ENCODE measurements around the gene HOOK1. TPM values are rescaled to one million over a fixed set of nuclear protein-coding genes. Genes with fewer than 3 reads are reported as not detected.

Gene HOOK1
- 26.1 TPM for total RNA-seq

DNA sequence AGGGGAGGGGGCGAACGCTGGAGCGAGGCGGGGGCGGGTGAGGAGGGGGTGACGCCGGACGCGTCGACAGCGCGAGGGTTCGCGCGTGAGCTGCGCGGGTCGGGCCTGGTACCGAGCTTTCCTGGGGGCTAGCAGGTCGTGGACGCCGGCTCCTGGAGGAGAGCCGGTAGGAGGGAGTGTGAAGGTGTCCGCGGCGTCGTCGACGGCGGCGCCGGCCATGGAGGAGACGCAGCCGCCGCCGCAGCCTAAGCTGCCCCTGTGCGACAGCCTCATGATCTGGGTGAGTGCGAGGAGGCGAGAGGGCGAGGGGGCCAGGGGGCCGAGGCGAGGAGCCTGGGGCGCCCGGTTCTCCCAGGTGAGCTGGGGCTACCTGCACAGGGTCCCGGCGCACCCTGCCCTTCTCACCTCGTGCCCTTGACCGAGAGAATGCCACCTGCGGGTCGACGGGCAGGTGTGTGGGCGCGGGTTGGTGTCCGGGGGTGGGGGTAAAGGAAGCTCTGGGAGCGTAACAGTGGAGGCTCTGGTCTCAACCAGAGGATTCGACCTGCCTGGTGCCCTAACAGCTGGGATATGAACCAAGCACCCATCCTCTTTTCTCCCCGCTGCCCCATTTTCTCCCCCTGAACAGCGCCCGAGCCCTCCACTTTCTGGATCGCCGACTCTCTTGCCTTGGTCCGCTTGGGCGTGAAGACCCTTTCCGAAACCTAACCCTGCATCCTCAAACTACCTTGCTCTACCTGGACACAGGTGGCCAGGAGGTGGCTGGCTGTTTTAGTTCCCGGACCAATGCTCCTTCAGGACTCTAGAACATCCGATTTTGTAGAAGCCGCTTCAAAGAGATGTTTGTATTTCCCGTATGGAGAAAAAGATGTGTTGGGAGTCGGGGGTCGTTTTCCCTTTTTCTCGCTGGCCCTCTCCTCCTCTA lies at the start of gene HOOK1:
HOOK1 (plus strand) TSS at position 49 of the 925 bp plus-strand sequence; CDS start at position 218, 169 bp downstream.

Other genes starting within 250 kb of the HOOK1 start
- 4.7 TPM for gene CYP2J2, start 111.8 kb downstream of the HOOK1 start, total RNA-seq

All from metanephros (tissue), 1 donor.